HG02798 (cell line): ENCODE results near the gene DCTD.
A peak's percentile ranks its signal among the peaks of the same experiment; 100 is the strongest.

Experiments
- ATAC-seq: cut with Tn5 transposase; IDR thresholded peaks from one replicate; pipeline ENCODE4 v1.9.1; 2021; ENCODE audit warnings: mild to moderate bottlenecking; ENCODE audit not compliant: unreplicated experiment, poor library complexity

The DCTD gene

DNA sequence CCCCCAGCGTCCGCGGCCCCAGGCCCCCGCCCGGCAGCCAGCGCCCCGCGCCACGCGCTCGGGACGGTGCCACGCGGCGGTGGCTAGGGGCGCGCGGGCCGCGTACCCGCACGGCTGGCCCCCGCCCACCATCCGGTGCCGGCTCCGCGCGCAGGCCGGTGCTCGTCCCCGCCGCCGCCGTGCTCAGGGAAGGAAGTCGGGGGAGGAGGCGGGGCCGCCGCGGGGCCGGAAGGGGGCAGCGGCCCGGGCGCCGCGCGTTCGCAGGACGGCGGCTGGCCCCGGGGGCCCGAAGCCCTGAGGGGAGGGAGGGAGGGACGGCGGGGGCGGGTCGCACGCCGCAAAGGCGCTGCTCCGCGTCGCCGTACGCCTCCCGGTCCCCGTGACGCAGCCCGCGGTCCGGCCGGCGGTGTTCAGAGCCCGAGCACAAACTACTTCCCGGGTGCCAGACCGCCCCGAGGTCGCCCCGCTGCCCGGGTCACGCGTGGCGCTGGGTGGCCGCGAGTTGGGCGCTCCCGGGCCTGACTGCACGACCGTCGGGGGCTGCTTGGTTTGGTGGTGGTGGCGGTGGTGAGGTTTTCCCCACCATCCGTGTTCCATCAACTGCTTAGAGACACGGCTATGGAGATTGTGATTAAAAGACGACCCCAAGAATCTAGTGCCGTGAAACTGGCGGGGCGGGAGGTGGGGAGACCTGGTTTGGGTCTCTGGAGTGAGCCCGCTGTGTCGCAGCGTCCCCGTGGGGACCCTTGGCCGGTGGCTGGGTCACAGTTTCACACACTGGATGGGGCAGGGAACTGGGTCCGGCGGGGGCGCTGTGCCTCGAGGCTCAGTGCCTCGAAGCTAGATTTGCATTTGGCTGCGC is at the start of gene DCTD:
DCTD (minus strand) TSS at position 205 of the 862 bp plus-strand sequence. CDS start 1,818 bp downstream, outside the sequence.
- ATAC-seq: peak; percentile 87

GRCh38 chr4:182960746-182961145 is 43.6 kb upstream of the DCTD start:
- ATAC-seq: no peak

GRCh38 chr4:182960228-182960627 is 43.0 kb upstream of the DCTD start:
- no peak for ATAC-seq

DNA sequence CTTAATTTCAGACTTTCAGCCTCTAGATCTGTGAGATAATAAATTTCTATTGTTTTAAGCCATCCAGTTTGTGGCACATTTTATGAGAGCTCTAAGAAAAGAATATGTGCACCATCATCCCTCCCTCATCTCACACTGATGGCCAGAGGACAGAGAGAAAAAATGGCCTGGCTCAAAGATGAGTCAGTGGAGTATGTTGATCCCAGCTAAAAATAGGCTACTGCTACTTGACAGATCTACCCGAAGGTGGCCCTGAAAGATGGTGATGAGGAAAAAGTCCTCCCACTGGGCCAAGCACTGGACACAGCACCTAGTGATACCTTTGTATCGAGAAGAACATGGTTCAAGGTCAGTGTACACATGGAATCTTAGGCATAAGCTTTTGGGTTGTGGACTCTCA is 38.2 kb upstream of the DCTD start:
- no peak for ATAC-seq

DNA sequence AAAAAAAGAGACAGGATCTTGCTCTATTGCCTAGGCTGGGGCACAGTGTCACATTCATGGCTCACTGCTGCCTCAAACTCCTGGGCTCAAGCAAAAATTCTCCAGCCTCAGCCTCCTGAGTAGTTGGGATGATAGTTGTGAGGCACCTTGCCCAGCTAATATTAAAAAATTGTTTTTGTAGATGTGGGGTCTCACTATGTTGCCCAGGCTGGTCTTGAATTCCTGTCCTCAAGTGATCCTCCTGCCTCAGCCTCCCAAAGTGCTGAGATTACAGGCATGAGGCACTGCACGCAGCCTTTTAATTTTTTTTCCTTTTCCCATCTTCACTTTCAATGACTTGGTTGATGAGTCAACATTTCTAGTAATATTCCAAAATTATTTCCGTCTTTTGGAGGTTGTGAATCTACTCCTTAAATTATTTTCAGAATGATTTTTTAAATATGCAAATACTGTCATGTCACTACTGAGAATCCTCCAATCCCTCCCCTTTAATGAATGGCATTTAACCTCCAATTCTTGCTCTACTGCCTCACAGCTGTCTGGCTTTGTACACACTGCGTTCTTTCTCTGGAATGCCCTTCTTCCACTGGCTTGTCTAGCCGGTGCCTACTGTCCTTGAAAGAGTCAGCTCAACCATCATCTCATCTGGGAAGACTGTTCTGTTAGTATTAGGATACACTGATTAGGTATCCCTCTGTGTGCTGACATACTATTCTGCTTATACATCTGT is 27.5 kb upstream of the DCTD start:
- no peak for ATAC-seq

DNA sequence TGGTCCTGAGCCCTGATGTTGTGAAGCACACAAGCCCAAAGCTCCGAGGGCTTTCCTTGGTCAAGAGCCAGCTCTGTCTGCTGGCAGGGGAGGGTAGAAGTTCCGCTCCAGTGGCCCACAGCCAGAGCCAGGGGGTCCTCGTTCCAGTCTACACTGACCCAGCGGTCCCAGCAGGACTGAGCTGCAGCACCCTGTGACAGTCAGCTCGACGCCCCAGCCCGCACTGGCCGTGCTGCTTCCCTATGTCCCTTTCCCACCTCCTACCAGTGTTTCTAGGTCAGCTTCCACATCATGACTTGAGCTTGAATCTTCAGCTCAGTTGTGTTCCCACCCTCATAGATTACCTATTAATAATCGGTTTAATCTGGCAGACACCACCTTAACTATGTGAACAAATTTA is 22.5 kb upstream of the DCTD start:
- ATAC-seq: no peak

DNA sequence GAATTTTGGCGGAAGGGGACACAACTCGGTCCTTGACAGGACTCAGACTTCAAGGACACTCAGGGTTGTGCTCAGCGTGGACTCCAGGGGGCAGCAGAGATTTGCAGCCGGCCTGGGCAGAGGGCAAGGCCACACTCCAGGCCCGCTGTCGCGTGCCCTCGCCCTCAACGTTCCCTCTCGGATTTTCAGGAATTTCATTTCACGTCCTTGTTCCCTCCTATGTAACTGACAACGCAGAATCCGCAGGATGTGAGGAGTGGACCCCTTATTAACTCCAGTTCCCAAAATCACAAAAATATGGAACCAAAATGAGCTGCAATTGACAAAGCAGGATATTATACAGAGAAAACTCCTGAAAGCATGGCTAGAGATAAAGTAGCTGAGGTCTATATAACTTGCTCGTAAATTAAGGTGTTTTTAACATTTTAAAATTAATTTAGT is 21.0 kb upstream of the DCTD start:
- peak; percentile 98 for ATAC-seq

DNA sequence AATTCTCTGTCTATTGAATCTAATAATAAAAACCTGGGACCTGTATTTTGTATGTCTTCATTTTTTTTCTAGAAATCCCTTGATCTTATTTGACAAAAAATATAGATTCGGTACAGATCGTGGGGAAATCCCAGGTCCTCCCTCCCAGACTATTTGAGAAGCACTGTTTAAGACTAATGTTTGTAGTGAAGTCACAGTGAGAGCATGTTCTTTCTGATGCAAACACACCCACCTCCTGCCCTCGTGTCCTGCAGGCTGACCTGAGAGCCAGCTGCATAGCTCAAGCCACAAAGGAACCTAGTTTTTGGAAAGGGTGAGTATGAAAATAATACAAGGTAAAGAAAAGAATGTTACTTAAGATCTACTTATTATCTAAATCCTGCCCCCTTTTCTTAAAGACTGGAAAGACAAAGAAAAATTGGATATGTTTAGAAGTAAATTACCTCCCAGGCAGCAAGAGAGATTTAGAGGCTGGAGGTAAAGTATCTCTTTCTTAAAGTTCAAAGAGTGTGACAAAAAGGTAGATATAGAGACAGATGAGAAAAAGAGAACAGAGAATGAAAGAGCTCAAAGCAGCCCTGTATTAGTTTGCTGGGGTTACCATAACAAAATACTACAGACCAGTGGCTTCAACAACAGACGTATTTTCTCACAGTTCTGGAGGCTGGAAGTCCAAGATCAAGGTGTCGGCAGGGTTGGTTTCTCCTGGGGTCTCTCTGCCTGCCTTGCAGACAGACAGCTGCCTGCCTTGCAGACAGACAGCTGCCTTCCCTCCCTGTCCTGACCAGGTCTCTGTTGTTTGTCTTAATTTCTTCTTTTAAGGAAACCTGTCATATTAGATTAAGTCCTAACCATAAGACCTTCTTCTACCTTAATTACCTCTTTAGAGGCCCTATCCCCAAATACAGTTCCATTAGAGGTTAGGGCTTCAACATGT is 20.4 kb upstream of the DCTD start:
- peak; percentile 31 for ATAC-seq

DNA sequence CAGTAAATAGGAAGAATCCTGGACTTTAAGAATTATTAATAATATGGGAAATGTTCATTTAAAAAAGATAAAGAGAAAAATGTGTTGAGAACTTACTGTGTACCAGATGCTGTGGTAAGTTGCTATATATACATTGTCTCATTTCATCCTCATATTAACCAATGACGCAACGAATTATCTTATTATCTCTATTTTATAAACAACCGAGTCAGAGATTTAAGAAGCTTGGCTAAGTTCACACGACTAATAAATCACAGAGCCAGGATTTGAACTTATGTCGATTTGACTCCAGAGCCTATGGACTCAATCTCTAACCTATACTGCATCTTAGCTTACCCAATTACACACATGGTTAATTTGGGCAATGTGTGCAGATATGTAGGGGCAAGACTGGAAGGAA is 15.5 kb upstream of the DCTD start:
- ATAC-seq: no peak

DNA sequence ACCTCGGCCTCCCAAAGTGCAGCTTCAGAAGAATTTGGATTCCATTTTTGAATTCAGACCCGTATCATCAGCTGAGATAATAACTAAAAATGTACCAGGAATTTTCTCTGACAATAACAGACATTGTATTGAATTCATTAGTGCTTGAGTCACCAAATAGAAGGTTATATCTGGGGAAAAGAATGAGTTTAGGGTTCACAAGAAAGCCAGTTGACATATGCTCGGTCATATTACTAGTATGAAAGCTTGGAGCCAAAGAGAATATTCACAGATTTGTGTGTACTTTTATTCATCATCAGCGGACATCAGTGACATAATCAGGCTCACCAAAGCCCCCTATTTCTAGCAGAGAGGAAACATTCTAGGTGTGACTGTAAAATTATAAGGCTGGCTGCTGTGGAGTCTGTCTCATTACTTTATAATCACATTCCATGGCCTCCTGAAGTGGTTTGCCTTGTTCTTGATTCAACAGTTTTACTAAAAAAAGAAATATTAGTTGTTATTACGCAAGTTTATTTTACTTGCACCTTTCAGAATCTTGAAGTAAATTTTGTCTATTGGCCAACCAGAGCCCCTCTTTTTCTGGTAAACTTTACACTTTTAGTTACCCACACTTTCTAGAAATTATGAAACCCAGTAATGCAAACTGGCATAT is 14.6 kb upstream of the DCTD start:
- ATAC-seq: no peak

- ATAC-seq: no peak
Observed at GRCh38 chr4:182930889-182931288, 13.7 kb upstream of the DCTD start.

DNA sequence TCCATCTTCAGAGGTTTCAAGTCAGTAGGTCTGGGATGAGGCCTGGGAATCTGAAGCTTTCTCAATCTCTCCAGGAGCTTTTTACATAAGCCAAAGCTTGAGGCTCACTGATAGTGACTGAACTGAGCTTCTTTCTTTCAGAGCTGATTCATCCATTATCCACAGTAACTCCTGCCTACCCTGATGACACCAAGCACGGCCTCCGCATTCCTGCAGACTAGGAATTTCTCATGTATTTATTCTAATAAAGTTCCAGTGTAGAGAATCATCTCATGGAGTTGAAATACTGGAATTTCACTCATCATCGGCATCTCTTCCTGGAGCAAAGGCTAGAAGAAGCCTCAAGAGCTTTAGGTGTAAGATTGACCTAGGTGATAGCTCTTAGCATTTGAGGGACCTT is 12.1 kb upstream of the DCTD start:
- no peak for ATAC-seq

DNA sequence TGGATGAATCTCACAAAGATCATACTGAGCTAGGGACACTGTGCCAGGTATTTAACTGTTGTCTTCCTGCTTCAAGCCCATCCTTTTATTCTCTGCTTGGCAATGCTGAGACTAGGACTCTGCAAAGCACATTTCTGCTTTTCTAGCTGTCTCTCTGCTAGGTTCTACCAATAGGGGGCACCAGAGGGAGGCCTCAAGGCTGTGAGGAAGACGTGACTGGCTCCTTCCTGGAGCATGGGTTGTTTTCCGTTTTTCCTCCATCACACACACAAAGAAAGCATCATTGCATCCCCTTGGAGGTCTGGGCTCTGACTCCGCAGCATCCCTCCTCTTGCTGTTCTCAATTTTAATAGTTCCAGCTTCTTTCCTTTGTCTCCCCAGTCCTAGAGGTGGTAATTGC is 10.9 kb upstream of the DCTD start:
- no peak for ATAC-seq

GRCh38 chr4:182927505-182927904 is 10.3 kb upstream of the DCTD start:
- ATAC-seq: no peak

DNA sequence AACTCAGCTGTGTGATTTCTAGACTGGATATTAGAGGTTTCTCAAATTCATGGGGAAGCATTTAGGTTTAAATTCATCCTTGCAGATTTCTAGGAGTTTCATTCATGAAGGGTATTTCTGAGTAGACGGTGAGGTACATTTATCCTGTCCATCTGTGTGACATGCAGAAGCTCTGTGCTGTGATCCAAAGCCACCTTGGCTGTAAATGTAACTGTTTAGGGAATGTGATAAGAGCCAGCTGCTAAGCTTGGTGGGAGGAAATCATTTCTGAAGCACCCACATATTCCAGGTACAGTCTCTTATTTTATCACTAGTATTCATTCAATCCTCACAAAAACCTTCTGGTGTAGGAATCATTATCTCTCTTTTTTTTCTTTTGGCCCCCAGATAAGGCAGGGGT is 8.7 kb upstream of the DCTD start:
- ATAC-seq: no peak

DNA sequence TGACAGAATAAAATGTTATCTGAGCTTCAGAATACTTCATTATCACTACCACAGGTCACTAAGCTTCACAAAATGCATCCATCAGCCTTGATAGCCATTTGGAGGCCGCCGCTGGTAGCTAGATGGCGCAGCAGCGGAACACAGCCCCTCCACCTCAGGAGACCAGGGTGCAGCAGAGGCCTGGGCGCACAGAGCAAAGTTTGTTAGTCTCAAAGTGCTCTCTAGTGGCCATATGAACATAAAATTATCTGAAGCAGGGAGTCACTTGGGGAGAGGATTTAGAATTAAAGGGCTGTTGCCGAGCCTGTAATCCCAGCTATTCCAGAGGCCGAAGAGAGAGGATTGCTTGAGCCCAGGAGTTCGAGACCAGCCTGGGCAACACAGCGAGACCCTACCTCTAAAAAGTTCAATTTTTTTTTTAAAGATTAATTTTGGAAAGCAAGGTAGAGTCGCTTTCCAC is 8.1 kb upstream of the DCTD start:
- ATAC-seq: peak; percentile 100

DNA sequence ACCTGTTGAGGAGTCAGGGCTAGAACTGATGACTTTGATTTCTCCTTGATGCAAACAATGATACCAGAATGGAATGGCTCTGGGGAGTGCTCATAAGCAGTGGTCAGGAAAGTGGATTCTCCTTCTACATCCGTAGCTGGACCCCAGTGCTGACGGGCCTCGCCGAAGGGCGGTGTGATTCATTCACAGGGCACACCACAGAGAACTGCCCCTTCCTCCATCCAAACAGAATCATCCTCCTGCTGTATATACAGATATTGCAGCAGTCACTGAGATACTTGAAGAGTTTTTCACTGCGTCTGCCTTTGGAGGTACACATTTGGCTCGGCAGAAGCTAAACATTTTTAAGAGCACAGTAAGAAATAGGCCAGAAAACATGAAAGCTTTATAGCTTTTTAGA is 7.3 kb upstream of the DCTD start:
- ATAC-seq: no peak

GRCh38 chr4:182923796-182924340 is 6.7 kb upstream of the DCTD start:
- ATAC-seq: no peak

DNA sequence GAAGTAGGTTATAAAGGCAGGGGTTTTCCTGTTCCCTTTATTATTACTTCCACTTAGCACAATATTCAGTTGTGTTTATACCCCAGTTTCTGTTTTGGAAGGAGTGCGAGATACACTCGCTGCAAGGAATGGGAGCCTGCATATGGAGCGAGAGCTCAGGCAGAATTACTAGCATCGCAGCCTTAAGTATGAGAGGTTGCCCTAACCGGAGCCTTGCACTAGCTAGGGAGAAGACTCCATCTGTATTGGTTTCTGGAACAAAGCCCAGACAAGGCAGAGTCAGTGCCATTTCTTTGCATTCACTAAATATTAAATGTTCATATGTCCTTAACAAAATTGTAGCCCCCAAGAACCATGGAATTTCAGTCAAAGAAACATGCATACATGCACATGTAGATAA is 6.2 kb upstream of the DCTD start:
- no peak for ATAC-seq
